HG02623 (cell line): Measurements from ENCODE around the gene ECE2.
"Not testable (repeated sequence)": the region's sequence is repeated elsewhere in the genome, so short reads cannot be mapped to it uniquely, and the experiment has no call there.

ENCODE experiments used
- ATAC-seq: cut with Tn5 transposase; IDR thresholded peaks from one replicate; pipeline ENCODE4 v1.9.1; 2021; ENCODE audit warnings: moderate library complexity; ENCODE audit not compliant: unreplicated experiment

Gene ECE2

DNA sequence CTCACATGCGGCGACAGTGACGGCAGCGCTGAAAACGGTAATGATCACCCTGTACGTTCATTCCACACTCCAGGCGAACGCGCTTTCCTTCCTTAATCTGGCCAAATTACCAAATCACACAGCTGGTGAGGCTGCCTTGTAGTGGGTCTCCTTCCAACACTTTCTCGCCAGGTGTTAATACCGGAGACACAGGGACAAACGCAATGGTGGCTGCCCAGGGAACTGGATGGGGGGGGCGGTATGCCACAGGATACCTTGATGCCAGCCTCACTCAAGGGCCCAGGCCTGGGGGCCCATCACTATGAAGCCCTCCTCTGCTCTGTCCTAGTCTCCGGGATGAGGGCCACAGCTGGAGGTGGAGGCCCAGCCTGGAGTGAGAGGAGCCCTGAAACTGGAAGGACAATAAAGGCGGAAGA, 13.1 kb upstream of the ECE2 start:
- no peak for ATAC-seq

DNA sequence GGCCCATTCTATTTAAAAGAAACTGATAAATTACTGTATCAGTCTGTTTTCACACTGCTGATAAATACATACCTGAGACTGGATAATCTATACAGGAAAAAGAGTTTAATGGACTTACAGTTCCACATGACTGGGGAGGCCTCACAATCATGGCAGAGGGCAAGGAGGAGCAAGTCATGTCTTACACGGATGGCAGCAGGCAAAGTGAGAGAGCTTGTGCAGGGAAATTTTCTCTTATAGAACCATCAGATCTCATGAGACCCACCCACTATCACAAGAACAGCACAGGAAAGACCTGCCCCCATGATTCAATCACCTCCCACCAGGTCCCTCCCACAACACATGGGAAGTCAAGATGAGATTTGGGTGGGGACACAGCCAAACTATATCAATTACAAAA, 8.6 kb upstream of the ECE2 start:
- ATAC-seq, result not testable (repeated sequence)

GRCh38 chr3:184272269-184272668, 3.6 kb upstream of the ECE2 start:
- ATAC-seq, result no peak

DNA sequence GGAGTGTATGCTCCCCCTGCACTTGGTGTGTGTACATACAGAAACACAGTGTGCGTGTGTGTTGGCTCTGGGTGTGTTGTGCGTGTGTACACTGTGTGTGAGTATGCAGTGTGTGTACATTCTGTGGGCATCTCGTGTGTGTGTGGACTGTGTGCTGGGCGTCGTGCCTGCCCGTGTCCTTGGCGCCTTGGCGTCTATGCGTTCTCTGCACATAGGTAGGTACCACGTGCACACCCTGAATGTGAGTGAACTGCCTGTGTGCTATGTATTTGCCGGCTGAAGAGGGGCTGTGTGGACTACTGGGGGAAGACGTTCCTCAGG, 481 bp upstream of the ECE2 start:
- no peak for ATAC-seq

- no peak for ATAC-seq
These were observed 1.5 kb downstream of the ECE2 start for GRCh38 chr3:184277366-184277765.

DNA sequence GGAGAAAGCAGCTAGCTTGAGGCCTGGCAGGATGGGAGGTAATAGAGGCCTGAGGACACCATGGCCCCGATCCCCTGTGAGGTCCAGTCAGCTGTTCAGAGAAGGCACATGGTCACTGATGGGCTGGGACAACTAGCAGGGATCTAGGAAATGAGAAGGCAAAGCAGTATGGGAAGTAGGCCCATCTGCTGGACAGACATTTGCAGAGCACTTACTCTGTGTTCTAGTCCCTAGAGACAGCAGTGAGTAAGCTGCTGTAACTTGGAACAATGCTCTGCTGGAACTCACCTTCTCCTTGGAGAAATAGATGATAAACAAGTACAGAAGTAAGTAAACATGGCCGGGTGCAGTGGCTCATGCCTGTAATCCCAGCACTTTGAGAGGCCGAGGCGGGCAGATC, 7.1 kb downstream of the ECE2 start:
- no peak for ATAC-seq

- ATAC-seq, result no peak
These were observed 7.9 kb downstream of the ECE2 start for GRCh38 chr3:184283681-184284080.

DNA sequence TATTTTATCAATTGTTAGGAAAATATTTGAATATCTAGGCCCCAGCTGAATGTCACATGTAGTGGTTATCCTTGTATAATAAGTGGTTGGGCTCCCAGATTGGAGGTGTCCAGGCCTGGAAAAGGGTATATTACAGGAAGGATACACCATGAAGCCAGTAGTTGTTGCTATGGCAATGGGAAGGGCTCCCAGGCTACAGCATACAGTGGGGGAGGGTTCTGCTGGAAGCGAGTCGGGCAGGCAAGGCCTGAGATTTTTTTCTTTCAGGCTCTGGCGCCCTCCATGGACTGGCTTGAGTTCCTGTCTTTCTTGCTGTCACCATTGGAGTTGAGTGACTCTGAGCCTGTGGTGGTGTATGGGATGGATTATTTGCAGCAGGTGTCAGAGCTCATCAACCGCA, 8.9 kb downstream of the ECE2 start:
- no peak for ATAC-seq

- ATAC-seq, result no peak
These were observed 13.7 kb downstream of the ECE2 start for GRCh38 chr3:184289426-184289938.

GRCh38 chr3:184290331-184290730, 14.5 kb downstream of the ECE2 start:
- ATAC-seq, result no peak

DNA sequence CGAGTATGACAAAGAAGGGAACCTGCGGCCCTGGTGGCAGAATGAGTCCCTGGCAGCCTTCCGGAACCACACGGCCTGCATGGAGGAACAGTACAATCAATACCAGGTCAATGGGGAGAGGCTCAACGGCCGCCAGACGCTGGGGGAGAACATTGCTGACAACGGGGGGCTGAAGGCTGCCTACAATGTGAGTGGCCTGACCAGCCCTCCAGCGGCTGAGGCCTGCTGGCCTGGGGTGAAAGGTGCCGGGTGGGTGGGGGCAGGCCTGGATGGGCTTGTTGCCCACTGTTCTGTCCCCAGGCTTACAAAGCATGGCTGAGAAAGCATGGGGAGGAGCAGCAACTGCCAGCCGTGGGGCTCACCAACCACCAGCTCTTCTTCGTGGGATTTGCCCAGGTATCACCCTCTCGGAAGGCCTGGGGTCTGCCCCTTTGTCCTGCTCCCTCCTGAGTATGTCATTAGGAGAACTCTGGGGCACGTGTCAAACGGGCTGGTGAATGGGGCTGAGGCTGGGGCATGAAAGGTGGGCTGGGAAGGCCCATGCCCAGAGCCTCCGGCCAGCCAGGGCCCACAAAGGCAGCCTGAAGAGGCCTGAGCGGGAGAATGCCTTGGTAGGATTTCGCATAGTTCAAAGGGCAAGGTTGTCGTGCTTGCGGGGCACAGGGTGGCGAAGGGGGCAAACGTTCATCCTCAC, 15.4 kb downstream of the ECE2 start:
- ATAC-seq, result no peak

GRCh38 chr3:184291738-184292445, 16.1 kb downstream of the ECE2 start:
- no peak for ATAC-seq

DNA sequence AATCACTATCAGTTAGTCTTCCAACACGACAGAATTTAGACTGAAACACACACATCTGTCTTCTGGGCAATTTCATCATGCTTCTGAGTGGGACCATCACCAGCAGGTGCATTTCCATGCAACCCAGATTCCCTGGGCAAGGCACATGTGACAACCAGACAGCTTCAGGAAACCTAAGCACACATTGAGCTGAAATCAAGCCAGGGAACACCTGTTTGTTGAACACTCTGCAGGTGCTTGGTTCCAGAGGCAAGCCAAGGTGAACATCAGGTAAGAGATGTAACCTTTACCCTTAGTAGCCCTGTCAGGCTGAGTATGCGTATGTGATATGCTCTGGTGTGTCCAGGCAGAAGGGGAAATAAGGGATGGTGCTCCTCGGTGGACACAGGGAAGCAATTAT, 19.9 kb downstream of the ECE2 start:
- ATAC-seq, result no peak

- ATAC-seq, result no peak
These were observed 20.8 kb downstream of the ECE2 start for GRCh38 chr3:184296616-184297015.

DNA sequence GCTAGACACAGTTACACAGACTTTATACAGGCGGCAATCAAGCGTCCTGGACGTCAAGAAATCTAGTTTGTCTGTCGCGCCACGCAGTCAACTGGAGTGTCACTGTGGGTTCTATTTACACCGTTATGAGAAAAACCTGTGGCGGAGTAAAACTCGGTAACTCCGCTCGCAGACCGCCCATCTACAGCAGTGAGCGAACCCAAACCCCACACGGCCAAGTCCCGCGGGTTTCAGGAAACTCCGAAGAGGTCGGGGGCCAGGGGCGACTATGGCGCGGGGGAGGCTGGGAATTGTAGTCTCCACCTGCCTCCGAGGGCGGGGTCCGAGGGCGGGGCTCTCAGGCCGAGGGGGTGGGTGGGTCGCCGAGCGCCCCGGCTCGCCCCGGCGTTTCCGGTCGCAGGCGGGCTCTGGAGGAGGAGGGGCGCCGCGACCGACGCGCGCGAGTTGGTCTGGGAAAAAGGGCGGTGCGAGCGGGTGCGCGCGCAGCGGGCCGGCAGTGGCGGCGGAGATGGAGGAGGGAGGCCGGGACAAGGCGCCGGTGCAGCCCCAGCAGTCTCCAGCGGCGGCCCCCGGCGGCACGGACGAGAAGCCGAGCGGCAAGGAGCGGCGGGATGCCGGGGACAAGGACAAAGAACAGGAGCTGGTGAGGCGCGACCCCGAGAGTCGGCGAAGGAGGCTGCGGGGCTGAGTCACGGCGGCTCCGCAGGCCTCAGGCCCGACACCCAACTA, 23.1 kb downstream of the ECE2 start, which contains the start of gene PSMD2:
TSS of gene PSMD2 (plus strand) at position 483 of the 729 bp plus-strand sequence. CDS start at position 509, 26 bp downstream.
- peak; percentile 92 for ATAC-seq

DNA sequence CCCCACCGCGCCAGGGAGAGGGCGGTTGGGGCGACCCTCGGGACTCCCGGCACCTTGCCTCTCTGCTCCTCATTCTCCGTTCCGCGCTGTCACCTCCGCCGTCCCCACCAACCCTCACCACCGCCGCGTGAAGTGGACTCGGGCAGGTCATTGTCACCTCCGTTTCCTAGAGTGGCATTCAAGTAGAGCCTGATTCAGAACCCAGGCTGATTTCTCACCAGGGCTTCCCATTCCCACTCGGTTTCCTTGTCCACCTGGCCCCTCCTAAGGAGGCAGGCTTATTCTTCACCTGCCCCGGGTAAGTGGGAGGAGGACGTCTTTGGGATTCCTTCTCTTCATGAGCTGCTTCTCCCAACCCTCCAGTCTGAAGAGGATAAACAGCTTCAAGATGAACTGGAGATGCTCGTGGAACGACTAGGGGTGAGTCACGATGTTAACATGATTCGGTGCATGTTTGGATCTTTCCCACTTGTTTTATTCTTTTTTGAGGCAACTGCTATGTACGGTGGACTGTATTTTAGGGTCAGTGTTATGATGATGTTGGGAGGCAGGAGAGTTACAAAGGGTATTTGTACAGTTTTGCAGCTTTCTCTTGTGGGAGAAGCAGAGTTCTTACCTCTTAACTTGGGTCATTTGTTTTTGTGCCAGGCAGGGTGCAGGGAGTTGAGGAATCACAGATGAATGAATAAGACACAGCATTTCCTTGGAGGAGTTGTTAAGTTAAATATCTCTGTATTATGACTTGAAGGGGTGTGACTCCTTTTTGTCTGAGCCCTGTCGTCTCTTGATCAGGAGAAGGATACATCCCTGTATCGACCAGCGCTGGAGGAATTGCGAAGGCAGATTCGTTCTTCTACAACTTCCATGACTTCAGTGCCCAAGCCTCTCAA, 23.9 kb downstream of the ECE2 start:
- ATAC-seq, result no peak

DNA sequence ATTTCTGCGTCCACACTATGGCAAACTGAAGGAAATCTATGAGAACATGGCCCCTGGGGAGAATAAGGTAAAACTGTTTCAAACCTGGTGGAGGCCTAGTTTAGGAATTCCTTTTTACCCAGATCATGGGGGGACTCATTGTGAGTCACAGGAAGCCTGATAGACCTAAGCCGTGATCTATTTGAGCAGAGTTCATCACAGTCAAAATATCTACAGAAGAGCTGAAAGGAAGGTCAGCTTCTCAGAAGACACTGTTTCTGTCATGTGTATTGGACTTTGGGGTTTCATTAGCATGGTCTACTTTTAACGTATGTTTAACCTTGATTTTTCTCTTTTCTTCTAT, 24.5 kb downstream of the ECE2 start:
- no peak for ATAC-seq

GRCh38 chr3:184305577-184305976, 29.8 kb downstream of the ECE2 start:
- ATAC-seq, result no peak

DNA sequence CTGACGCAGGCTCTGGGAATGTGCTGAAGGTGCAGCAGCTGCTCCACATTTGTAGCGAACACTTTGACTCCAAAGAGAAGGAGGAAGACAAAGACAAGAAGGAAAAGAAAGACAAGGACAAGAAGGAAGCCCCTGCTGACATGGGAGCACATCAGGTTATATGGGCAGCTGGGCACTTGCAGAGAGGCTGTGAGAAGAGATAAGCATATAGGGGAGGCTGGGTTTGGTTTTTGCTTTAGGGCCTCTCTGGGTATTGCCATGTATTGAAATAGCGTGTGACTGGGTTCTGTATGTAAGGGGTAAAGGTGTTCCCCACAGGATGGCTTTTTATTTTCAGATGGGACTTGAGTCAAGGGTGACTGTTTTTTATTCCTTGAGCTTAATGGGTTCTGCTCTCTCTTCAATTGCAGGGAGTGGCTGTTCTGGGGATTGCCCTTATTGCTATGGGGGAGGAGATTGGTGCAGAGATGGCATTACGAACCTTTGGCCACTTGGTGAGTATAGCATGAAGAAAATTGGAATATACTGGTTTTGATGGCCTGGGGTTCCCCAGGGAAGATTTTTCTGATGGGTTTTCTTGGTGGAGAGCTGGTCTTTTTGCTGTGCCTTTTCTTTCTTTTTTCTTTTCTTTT, 30.6 kb downstream of the ECE2 start:
- no peak for ATAC-seq

DNA sequence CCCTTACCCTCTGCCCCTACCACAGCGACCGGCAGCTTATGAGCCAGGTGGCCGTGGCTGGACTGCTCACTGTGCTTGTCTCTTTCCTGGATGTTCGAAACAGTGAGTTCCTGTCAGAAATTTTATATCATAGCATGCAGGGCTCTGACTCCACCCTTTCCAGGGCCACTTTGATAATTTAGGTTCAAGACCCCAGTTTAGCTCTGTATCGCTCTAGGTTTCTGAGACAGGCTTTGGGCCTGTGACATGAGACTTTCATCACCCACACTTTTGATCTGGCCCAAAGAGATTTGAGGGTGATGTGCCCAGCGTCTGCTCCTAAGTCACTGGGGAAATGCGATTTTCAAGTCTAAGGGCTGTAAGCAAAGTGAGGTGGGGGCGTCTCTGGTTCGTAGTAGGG, 32.1 kb downstream of the ECE2 start:
- ATAC-seq, result no peak
